ENCODE results near the gene SKA1.

Gene SKA1

GRCh38 chr18:50388988-50389387 lies 14.1 kb downstream of the SKA1 start:
- DNase-seq (ENCODE audit: low read depth in 1 of 2, low spot score in 1 of 2), result no peak
- no peaks in the 10 kb centered on the region for H3K27me3 ChIP-seq (ENCODE audit: insufficient read depth, poor library complexity, severe bottlenecking)
- no peak overlapping the region for H3K4me3 ChIP-seq (replicated peaks; ENCODE audit: insufficient read depth, low read length)
- no peak overlapping the region for H3K27ac ChIP-seq (replicated peaks)
- TF ChIP-seq POLR2AphosphoS5 (IDR thresholded peaks at IDR 0.05; ENCODE audit: low read depth) (no peak), SPI1 (IDR thresholded peaks at IDR 0.05; ENCODE audit: borderline replicate concordance, low read depth) (no peak), GABPA (IDR thresholded peaks at IDR 0.05; ENCODE audit: low read depth) (no peak)
- TF ChIP-seq, protein P1, sequence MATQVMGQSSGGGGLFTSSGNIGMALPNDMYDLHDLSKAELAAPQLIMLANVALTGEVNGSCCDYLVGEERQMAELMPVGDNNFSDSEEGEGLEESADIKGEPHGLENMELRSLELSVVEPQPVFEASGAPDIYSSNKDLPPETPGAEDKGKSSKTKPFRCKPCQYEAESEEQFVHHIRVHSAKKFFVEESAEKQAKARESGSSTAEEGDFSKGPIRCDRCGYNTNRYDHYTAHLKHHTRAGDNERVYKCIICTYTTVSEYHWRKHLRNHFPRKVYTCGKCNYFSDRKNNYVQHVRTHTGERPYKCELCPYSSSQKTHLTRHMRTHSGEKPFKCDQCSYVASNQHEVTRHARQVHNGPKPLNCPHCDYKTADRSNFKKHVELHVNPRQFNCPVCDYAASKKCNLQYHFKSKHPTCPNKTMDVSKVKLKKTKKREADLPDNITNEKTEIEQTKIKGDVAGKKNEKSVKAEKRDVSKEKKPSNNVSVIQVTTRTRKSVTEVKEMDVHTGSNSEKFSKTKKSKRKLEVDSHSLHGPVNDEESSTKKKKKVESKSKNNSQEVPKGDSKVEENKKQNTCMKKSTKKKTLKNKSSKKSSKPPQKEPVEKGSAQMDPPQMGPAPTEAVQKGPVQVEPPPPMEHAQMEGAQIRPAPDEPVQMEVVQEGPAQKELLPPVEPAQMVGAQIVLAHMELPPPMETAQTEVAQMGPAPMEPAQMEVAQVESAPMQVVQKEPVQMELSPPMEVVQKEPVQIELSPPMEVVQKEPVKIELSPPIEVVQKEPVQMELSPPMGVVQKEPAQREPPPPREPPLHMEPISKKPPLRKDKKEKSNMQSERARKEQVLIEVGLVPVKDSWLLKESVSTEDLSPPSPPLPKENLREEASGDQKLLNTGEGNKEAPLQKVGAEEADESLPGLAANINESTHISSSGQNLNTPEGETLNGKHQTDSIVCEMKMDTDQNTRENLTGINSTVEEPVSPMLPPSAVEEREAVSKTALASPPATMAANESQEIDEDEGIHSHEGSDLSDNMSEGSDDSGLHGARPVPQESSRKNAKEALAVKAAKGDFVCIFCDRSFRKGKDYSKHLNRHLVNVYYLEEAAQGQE (IDR thresholded peaks at IDR 0.05; ENCODE audit: insufficient replicate concordance, low read depth), result no peak

DNA sequence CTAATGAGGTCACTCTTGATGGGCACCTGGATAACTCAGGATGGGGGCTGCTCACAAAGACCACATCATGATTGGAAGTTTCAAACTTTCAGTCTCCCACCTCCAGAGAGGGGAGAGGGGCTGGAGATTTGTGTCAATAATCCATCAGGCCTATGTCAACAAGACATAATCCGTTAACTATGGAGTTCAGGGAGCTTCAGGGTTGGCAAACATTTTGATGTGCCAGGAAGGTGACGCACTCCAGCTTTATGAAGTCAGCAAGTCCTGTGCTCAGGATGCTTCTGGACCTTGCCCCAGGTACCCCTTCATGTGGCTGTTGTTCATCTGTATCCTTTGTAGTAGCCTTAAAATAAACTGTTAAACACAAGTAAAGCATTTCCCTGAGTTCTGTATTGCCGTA lies 19.0 kb downstream of the SKA1 start:
- Histone ChIP-seq H3K27me3 (ENCODE audit: insufficient read depth, poor library complexity, severe bottlenecking) (no peaks in the 10 kb centered on the region), H3K4me3 (replicated peaks; ENCODE audit: insufficient read depth, low read length) (no peak overlapping the region), H3K27ac (replicated peaks) (no peak overlapping the region)
- TF ChIP-seq, protein P1 (IDR thresholded peaks at IDR 0.05; ENCODE audit: insufficient replicate concordance, low read depth), result no peak
- TF ChIP-seq SPI1 (IDR thresholded peaks at IDR 0.05; ENCODE audit: borderline replicate concordance, low read depth) (no peak), POLR2AphosphoS5 (IDR thresholded peaks at IDR 0.05; ENCODE audit: low read depth) (no peak), GABPA (IDR thresholded peaks at IDR 0.05; ENCODE audit: low read depth) (no peak)
- TF ChIP-seq, protein P2, sequence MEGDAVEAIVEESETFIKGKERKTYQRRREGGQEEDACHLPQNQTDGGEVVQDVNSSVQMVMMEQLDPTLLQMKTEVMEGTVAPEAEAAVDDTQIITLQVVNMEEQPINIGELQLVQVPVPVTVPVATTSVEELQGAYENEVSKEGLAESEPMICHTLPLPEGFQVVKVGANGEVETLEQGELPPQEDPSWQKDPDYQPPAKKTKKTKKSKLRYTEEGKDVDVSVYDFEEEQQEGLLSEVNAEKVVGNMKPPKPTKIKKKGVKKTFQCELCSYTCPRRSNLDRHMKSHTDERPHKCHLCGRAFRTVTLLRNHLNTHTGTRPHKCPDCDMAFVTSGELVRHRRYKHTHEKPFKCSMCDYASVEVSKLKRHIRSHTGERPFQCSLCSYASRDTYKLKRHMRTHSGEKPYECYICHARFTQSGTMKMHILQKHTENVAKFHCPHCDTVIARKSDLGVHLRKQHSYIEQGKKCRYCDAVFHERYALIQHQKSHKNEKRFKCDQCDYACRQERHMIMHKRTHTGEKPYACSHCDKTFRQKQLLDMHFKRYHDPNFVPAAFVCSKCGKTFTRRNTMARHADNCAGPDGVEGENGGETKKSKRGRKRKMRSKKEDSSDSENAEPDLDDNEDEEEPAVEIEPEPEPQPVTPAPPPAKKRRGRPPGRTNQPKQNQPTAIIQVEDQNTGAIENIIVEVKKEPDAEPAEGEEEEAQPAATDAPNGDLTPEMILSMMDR (IDR thresholded peaks at IDR 0.05; ENCODE audit: insufficient read depth, low read length), result no peak
- DNase-seq (ENCODE audit: low read depth in 1 of 2, low spot score in 1 of 2), result no peak

DNA sequence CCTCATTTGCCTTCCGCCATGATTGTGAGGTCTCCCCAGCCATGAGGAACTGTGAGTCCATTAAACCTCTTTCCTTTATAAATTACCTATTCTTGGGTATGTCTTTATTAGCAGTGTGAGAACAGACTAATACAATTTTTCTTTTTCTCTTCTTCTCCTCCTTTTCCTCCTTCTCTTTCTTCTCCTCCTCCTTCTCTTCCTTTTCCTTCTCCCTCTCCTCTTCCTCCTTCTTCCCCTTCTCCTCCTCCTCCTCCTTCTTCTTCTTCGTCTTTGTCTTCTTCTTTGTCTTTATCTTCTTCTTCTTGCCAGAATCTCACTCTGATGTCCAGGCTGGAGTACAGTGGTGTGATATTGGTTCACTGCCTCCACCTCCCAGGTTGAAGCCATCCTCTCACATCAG lies 20.2 kb downstream of the SKA1 start:
- DNase-seq (ENCODE audit: low read depth in 1 of 2, low spot score in 1 of 2), result no peak
- no peaks in the 10 kb centered on the region for H3K27me3 ChIP-seq (ENCODE audit: insufficient read depth, poor library complexity, severe bottlenecking)
- H3K4me3 ChIP-seq (replicated peaks; ENCODE audit: insufficient read depth, low read length), result no peak overlapping the region
- no peak overlapping the region for H3K27ac ChIP-seq (replicated peaks)
- TF ChIP-seq, protein P2 (IDR thresholded peaks at IDR 0.05; ENCODE audit: insufficient read depth, low read length), result no peak
- TF ChIP-seq SPI1 (IDR thresholded peaks at IDR 0.05; ENCODE audit: borderline replicate concordance, low read depth) (no peak), GABPA (IDR thresholded peaks at IDR 0.05; ENCODE audit: low read depth) (no peak), POLR2AphosphoS5 (IDR thresholded peaks at IDR 0.05; ENCODE audit: low read depth) (no peak)
- TF ChIP-seq, protein P1 (IDR thresholded peaks at IDR 0.05; ENCODE audit: insufficient replicate concordance, low read depth), result no peak

Measured in HL-60 (cell line).